Panc1 (cell line): ENCODE results near the gene RRBP1.

ENCODE experiments used
- CTCF ChIP-seq: fragments of 450-650 bp; IDR thresholded peaks from 2 replicates; pipeline ENCODE4 v1.5.1; 2017; ENCODE audit warnings: mild to moderate bottlenecking
- POLR2AphosphoS5 ChIP-seq: IDR thresholded peaks from 2 replicates; pipeline ENCODE4 v1.6.1; 2012; ENCODE audit warnings: mild to moderate bottlenecking, low read depth, low read length, moderate library complexity

GRCh38 chr20:17646961-17647301 lies 35.1 kb downstream of the RRBP1 start:
- no peak for TF ChIP-seq CTCF
- TF ChIP-seq POLR2AphosphoS5: no peak
